H1 (cell line): ENCODE data around the gene AMIGO2.

Source experiments
- EZH2 ChIP-seq: fragments of 200-600 bp; sonication (generic); IDR thresholded peaks from 2 replicates; pipeline ENCODE4 v1.7.1; 2012; ENCODE audit warnings: low read depth, mild to moderate bottlenecking, moderate library complexity, low read length, inconsistent platforms; ENCODE audit not compliant: severe bottlenecking
- TF ChIP-seq, protein P1 (sequence below): IDR thresholded peaks from 2 replicates; pipeline ENCODE4 v1.6.1; 2011; ENCODE audit warnings: low read length, improper control_type of control experiment

- TF ChIP-seq, protein P1, sequence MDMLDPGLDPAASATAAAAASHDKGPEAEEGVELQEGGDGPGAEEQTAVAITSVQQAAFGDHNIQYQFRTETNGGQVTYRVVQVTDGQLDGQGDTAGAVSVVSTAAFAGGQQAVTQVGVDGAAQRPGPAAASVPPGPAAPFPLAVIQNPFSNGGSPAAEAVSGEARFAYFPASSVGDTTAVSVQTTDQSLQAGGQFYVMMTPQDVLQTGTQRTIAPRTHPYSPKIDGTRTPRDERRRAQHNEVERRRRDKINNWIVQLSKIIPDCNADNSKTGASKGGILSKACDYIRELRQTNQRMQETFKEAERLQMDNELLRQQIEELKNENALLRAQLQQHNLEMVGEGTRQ, result no peak
- no peak for TF ChIP-seq EZH2
Observed at GRCh38 chr12:47098099-47098498, 18.3 kb upstream of the AMIGO2 start.
